GM12865 (cell line): ENCODE measurements around the gene HACE1.

ENCODE experiments used
- DNase-seq: peaks from one replicate; pipeline ENCODE4 v3.0.0; 2010; ENCODE audit warnings: low read depth
- H3K4me3 ChIP-seq: 2 replicates; pipeline ENCODE4 v1.5.1; 2011; ENCODE audit warnings: mild to moderate bottlenecking, low read depth, low read length, control low read depth
- CTCF ChIP-seq: IDR thresholded peaks from 2 replicates; pipeline ENCODE4 v1.5.1; 2011; ENCODE audit warnings: low read length, control low read depth, low read depth, inconsistent platforms; ENCODE audit not compliant: insufficient read depth; ENCODE audit errors: missing control alignments

The HACE1 gene

GRCh38 chr6:104710543-104711335 lies 149.0 kb downstream of the HACE1 start:
- H3K4me3 ChIP-seq, result no peak overlapping the region
- no peak for DNase-seq

GRCh38 chr6:104705916-104706442 lies 153.7 kb downstream of the HACE1 start:
- DNase-seq, result no peak
- H3K4me3 ChIP-seq, result no peak overlapping the region
- TF ChIP-seq CTCF, result no peak

More at GRCh38 chr6:104710543-104711335, 149.0 kb downstream of the HACE1 start:
- TF ChIP-seq CTCF, result no peak

GRCh38 chr6:104705095-104705707 lies 154.5 kb downstream of the HACE1 start:
- no peak for TF ChIP-seq CTCF
- no peak overlapping the region for H3K4me3 ChIP-seq
- DNase-seq, result peak; percentile 10

GRCh38 chr6:104704191-104704590 lies 155.5 kb downstream of the HACE1 start:
- H3K4me3 ChIP-seq, result no peak overlapping the region

GRCh38 chr6:104702126-104702841 lies 157.4 kb downstream of the HACE1 start:
- DNase-seq, result no peak
- no peak for TF ChIP-seq CTCF
- H3K4me3 ChIP-seq, result no peak overlapping the region

More at GRCh38 chr6:104704191-104704590, 155.5 kb downstream of the HACE1 start:
- TF ChIP-seq CTCF, result no peak
- no peak for DNase-seq

GRCh38 chr6:104700371-104701185 lies 159.1 kb downstream of the HACE1 start:
- no peak for TF ChIP-seq CTCF
- H3K4me3 ChIP-seq, result no peak overlapping the region
- no peak for DNase-seq
